ENCODE measurements around the gene MAP7D1. TPM values are rescaled to one million over a fixed set of nuclear protein-coding genes. Genes with fewer than 3 reads are reported as not detected.
A peak's percentile ranks its signal among the peaks of the same experiment; 100 is the strongest.
"Not testable (repeated sequence)": the region's sequence is repeated elsewhere in the genome, so short reads cannot be mapped to it uniquely, and the experiment has no call there.

MAP7D1 gene
- polyA plus RNA-seq, 3 donors, result 19.9 to 215 (median 92.7) TPM

DNA sequence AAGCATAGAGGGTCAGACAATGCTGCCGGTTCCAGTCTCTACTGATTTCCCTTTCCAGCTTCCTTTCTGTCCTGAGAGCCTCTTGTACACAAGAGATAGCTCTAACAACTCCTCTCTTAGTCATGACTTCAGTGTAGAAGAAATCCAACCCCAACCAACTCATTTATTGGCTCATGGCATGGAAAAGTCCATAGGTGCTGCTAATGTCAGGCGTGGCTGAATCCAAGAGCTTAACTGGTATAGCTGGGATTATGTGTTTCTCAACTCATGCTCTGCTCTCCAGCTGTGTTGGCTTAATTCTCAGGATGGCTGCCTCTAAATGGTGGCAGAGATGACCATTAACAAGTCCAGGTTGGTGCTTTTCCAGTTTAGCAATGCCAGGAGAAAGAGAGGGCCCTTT lies 55.9 kb downstream of the MAP7D1 start:
- H3K27ac ChIP-seq (ENCODE audit: low read depth, low read length), result no peak overlapping the region
- 82 to 96% (median 91%) methylated on average over 2 of the region's 2 CpGs for WGBS, 3 donors

DNA sequence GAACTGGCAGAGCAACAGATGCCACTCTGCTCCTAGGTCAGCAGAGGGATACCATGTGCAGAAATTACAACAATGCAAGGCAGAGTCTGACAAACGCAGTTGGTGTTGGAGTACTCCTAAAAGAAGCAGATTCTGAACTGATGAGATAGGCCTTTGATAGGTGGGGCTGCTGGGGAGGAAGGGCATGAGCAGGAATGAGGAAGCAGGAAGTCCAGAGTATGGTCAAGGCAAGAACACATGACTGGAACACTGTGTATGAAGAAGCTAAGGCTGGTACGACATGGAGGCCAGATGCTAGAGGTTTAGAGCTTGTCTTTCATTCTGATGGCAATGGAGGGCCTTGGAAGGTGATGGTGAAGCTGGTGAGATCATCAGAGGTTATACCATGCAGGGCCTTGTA lies 56.8 kb downstream of the MAP7D1 start:
- 65 to 86% (median 82%) methylated on average over 2 of the region's 2 CpGs for WGBS, 3 donors
- no peak overlapping the region for H3K27ac ChIP-seq (ENCODE audit: low read depth, low read length)

DNA sequence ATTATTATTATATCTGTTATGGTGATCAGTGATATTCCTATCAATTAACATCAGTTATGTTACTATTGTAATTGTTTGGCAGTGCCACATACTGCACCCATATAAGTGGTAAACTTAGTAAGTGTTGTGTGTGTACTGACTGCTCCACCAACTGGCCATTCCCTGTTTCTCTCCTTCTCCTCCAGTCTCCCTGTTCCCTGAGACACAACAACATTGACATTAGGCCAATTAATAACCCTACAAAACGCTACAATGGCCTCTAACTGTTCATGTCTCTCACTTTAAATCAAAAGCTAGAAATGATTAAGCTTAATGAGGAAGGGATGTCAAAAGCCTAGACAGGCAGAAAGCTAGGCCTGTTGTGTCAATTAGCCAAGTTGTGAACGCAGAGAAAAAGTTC lies 61.7 kb downstream of the MAP7D1 start:
- no peak overlapping the region for H3K27ac ChIP-seq (ENCODE audit: low read depth, low read length)

DNA sequence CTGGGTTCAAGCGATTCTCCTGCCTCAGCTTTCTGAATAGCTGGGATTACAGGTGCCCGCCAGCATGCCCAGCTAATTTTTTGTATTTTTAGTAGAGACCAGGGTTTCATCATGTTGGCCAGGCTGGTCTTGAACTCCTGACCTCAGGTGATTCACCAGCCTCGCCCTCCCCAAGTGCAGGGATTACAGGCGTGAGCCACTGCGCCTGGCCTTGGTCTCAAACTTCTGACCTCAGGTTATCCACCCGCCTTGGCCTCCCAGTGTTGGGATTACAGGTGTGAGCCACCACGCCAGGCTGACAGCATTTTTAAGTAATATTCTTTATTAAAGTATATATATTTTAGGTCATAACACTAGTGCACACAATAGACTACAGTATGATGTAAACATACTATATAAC lies 65.9 kb downstream of the MAP7D1 start:
- WGBS, 3 donors, result 96 to 97% (median 96%) methylated on average over 7 of the region's 7 CpGs
- H3K27ac ChIP-seq (ENCODE audit: low read depth, low read length), result not testable (repeated sequence)

More for the DNA sequence above, 61.7 kb downstream of the MAP7D1 start:
- 33 to 66% (median 60%) methylated on average over 2 of the region's 2 CpGs for WGBS, 3 donors

DNA sequence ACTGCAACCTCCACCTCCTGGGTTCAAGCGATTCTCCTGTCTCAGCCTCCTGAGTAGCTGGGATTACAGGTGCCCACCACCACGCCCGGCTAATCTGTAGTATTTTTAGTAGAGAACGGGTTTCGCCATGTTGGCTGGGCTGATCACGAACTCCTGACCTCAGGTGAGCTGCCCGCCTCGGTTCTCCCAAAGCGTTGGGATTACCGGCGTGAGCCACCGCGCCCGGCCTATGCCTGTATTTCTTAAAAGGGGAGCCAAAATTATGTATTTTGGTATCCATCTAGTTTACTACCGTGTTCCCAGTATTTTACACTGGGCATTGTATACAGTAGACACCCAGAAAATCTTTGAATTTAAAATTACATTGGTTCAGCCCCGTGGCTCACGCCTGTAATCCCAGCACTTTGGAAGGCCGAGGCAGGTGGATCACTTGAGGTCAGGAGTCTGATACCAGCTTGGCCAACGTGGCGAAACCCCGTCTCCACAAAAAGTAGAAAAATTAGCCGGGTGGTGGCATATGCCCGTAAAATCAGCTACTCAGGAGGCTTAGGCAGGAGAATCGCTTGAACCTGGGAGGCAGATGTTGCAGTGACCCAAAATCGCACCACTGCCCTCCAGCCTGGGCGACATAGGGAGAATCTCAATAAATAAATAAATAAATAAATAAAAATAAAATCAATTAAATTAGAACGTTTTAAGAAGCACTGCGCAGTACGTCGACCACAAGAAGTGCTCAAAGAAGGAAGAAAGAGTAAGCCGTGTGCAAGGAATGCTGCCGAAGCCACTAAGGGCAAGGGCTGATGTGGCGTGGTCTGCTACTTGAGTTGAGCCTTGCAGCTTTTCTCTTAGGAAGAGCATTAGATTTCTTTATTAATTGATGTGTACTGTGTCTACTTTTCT lies 66.8 kb downstream of the MAP7D1 start:
- 84 to 87% (median 84%) methylated on average over 33 of the region's 33 CpGs for WGBS, 3 donors
- H3K27ac ChIP-seq (ENCODE audit: low read depth, low read length), result peak overlapping the region; percentile 88

DNA sequence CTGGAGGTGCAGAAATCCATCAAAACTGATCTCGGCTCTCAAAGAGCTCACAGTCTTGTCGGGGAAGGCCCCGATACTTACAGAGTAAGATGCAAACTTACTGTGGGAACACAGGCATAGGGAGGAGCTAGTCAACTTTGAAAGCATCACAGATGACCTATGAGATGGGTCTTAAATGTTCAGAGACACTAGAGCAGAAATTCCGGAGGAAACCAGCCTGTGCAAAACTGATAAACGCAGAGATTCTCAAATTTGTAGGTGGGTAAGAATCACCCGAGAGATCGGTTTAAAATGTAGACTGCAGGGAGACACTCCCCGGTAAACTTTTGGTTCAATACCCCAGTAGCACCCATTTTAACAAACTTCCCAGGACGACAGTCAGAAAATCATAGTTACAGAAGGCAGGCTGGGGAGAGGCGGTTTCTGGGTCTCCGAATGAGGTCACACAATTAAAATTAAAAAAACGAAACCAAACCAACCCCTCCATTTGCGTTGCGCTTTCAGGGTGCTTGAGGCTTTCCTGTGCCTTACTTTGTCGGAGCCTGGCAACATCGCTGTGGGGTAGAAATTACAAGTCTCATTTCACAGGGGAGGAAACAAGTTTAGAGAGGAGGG lies 67.5 kb downstream of the MAP7D1 start:
- peak overlapping the region; percentile 88 for H3K27ac ChIP-seq (ENCODE audit: low read depth, low read length)
- WGBS, 3 donors, result 2% methylated on average over 16 of the region's 16 CpGs

DNA sequence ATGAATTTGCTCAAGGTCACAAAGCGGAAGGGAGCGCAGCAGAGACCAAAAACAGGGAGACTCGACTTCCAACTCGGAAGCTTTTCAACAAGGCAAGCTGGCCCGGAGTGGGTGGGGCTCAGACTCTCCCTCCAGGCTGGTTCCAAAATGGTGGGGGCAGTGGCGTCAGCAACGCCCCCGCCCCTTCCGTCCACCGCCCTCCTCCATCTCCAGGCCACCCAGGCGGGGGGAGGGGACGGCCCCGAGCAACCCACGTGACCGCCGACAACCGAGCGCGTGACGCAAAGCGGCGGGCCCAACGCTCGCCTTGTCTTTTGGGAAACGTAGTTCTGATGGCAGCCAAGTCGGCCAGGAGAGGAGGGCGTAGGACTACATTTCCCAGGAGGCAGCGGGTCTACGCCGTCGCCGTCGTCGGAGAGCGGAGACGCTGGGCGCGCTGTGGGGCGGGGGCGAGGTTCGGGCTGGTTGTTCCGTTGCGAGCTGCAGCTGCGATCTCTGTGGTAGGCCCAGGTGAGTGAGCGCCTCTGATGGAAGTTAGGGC lies 68.1 kb downstream of the MAP7D1 start, which contains the start of gene THRAP3:
Gene THRAP3, plus strand, starts transcription at position 448 of the 541 bp plus-strand sequence. CDS start 58,121 bp downstream, outside the sequence.
- H3K27ac ChIP-seq (ENCODE audit: low read depth, low read length), result peak within 1 kb of the TSS; percentile 88
- 0 to 1% (median 0%) methylated on average over 34 to 45 of the region's 45 CpGs for WGBS, 3 donors

DNA sequence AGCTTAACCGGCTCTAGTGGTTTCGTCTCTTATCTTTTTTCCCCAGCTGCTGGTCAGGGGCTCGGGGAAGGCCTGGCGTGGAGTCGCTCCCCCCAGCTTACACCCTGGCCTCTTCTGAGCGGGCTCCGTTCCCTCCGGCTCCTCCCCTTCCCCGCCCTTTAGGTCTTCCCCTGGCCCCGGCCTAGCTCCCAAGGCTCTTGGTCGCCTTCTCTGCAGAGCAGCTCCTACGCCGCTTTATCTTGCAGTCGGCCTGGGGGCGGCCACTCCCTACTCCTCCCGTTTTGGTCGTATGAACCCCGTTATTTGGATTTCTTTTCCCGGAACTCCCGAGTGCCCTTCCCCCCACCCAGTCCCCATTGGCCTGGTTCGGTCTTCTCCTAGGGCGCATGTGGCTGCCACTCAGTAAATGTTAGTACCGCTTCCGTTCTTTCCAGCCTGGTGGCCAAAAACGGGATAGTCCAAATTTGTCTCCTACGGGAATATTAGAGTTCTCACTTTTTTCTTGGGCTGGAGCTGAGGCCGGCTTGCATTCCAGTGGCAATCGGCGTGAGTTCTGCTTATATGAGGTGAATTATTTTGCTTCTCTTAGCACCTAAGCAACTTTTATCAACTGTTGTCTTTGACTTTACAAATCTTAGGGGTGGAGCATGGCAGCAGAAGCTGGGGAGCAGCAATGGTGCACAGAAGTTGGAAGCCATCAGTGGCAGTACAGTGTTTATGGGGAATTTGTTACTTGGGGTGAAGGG lies 68.8 kb downstream of the MAP7D1 start:
- WGBS, 3 donors, result 0 to 1% (median 1%) methylated on average over 29 of the region's 29 CpGs
- peak overlapping the region; percentile 71 for H3K27ac ChIP-seq (ENCODE audit: low read depth, low read length)

DNA sequence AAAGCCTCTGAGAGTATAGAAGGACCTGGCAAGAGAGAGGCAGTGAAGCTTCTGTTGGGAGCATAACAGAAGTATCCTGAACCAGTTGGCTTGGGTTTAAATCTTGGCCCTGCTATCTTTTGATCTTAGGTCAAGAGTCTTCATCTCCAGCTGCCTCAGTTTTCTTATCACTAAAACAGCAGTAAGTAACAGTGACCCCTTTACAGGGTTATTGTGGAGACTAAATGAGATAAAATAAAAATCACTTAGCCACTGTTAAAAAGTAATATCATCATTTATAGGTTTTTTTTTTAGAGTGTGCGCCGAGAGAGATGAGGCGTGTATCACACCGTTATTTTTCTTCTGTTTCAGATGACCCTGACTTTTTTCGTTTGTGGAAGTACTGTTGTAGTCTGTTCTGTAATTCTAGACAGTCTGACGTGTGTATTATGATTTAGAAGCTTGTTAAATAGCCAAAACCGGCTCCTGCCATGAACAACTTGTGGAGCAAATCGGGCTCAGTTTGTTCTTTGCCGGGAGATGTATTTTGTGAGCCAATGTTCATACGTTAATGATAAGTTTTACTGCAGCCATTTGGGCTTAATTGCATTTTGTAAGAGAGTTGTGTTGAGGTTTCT lies 69.4 kb downstream of the MAP7D1 start:
- 14 to 23% (median 23%) methylated on average over 10 of the region's 10 CpGs for WGBS, 3 donors

DNA sequence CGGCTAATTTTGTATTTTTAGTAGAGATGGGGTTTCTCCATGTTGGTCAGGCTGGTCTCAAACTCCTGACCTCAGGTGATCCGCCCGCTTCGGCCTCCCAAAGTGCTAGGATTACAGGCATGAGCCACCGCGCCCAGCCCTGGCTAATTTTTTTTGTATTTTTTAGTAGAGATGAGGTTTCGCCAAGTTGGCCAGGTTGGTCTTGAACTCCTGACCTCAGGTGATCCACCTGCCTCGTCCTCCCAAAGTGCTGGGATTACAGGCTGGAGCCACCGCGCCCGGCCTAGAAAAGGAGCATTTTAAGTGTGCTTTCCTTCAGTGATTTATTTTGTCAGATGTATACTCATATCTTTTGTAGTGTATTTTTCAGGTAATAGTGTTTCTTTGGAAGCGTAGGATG lies 74.3 kb downstream of the MAP7D1 start:
- not testable (repeated sequence) for H3K27ac ChIP-seq (ENCODE audit: low read depth, low read length)
- WGBS, 3 donors, result 93 to 94% (median 93%) methylated on average over 10 to 12 of the region's 12 CpGs

More for the DNA sequence above, 69.4 kb downstream of the MAP7D1 start:
- no peak overlapping the region for H3K27ac ChIP-seq (ENCODE audit: low read depth, low read length)

Other genes with a start within 250 kb of the MAP7D1 start
- gene AGO3, start 225.1 kb upstream of the MAP7D1 start, polyA plus RNA-seq, result 1 to 10 TPM; 2.5 to 7.6 (median 5.4) TPM
- gene TEKT2, start 72.1 kb upstream of the MAP7D1 start, polyA plus RNA-seq, result 1 to 10 TPM in 1 of 3 donors, under 1 TPM in 1, not detected in 1; 0.12 to 2.5 TPM
- 10 to 100 TPM; 13.3 to 22.6 (median 19.8) TPM for gene ADPRS, start 67.3 kb upstream of the MAP7D1 start, polyA plus RNA-seq
- 1 to 10 TPM in 1 of 3 donors, under 1 TPM in 2; 0.18 to 1.2 (median 0.83) TPM for gene COL8A2, start 30.9 kb upstream of the MAP7D1 start, polyA plus RNA-seq
- gene TRAPPC3, start 6.7 kb upstream of the MAP7D1 start, polyA plus RNA-seq, result 10 to 100 TPM; 37.1 to 69.2 (median 58.5) TPM
- gene THRAP3, start 68.3 kb downstream of the MAP7D1 start, polyA plus RNA-seq, result 10 to 100 TPM; 19.5 to 47.6 (median 35.5) TPM
- 1 to 10 TPM in 2 of 3 donors, under 1 TPM in 1; 0.61 to 1.7 (median 1.1) TPM for gene SH3D21, start 150.2 kb downstream of the MAP7D1 start, polyA plus RNA-seq
- gene EVA1B, start 167.5 kb downstream of the MAP7D1 start, polyA plus RNA-seq, result 10 to 100 TPM; 11.5 to 46.7 (median 25.3) TPM
- gene STK40, start 229.8 kb downstream of the MAP7D1 start, polyA plus RNA-seq, result 10 to 100 TPM; 22.8 to 63.2 (median 50.7) TPM
- 10 to 100 TPM; 30.7 to 59.5 (median 59.5) TPM for gene LSM10, start 241.7 kb downstream of the MAP7D1 start, polyA plus RNA-seq

Measured in adipose tissue (tissue), 3 donors.